Kidney epithelial cell (primary cell): ENCODE data around the gene MEIKIN. TPM values are rescaled to one million over a fixed set of nuclear protein-coding genes. Genes with fewer than 3 reads are reported as not detected.

Source experiments
- DNase-seq: peaks from one replicate; pipeline ENCODE4 v3.0.0-alpha.2; 2010; ENCODE audit warnings: low read depth
- H3K27me3 ChIP-seq: 2 replicates; pipeline ENCODE4 v1.6.0; 2011; ENCODE audit warnings: low read length; ENCODE audit not compliant: control insufficient read depth, insufficient read depth
- H3K36me3 ChIP-seq: 2 replicates; pipeline ENCODE4 v1.5.1; 2011; ENCODE audit warnings: low read length; ENCODE audit not compliant: control insufficient read depth, insufficient read depth
- H3K4me3 ChIP-seq: 2 replicates; pipeline ENCODE4 v1.5.1; 2011; ENCODE audit warnings: low read depth, mild to moderate bottlenecking, control low read depth, low read length
- CTCF ChIP-seq: IDR thresholded peaks from 2 replicates; pipeline ENCODE4 v1.5.1; 2011; ENCODE audit warnings: mild to moderate bottlenecking, moderate library complexity, low read length, control low read depth, inconsistent platforms; ENCODE audit not compliant: insufficient read depth, poor library complexity, severe bottlenecking
- total RNA-seq: library from RNA; depleted of rRNA; stranded (reverse); fragments of >200 nt; gene quantifications from 2 replicates; pipeline ENCODE4 v1.2.3, GENCODE V29; 2015

The MEIKIN gene
- total RNA-seq, 1 donor from 2014 or later: not detected

- no peak for TF ChIP-seq CTCF
- no peak for DNase-seq
- Histone ChIP-seq H3K27me3 (no peaks in the 10 kb centered on the region), H3K4me3 (no peak overlapping the region), H3K36me3 (no peaks in the 10 kb centered on the region)
Measured at GRCh38 chr5:131792896-131793295, 152.6 kb downstream of the MEIKIN start.

GRCh38 chr5:131791866-131792265 lies 153.6 kb downstream of the MEIKIN start:
- H3K4me3 ChIP-seq: no peak overlapping the region
- no peak for DNase-seq
- no peak for TF ChIP-seq CTCF

GRCh38 chr5:131790550-131790949 lies 154.9 kb downstream of the MEIKIN start:
- Histone ChIP-seq H3K27me3 (no peaks in the 10 kb centered on the region), H3K36me3 (no peaks in the 10 kb centered on the region), H3K4me3 (no peak overlapping the region)
- no peak for TF ChIP-seq CTCF
- DNase-seq: no peak

More at GRCh38 chr5:131791866-131792265, 153.6 kb downstream of the MEIKIN start:
- no peaks in the 10 kb centered on the region for H3K27me3 ChIP-seq
- H3K36me3 ChIP-seq: no peaks in the 10 kb centered on the region

- DNase-seq: no peak
- Histone ChIP-seq H3K27me3 (no peaks in the 10 kb centered on the region), H3K36me3 (no peaks in the 10 kb centered on the region), H3K4me3 (no peak overlapping the region)
- TF ChIP-seq CTCF: no peak
Measured at GRCh38 chr5:131789765-131790164, 155.7 kb downstream of the MEIKIN start.

- Histone ChIP-seq H3K36me3 (no peaks in the 10 kb centered on the region), H3K4me3 (no peak overlapping the region), H3K27me3 (no peaks in the 10 kb centered on the region)
- no peak for TF ChIP-seq CTCF
- no peak for DNase-seq
Measured at GRCh38 chr5:131787736-131788135, 157.7 kb downstream of the MEIKIN start.

GRCh38 chr5:131786900-131787692 lies 158.4 kb downstream of the MEIKIN start:
- Histone ChIP-seq H3K36me3 (no peaks in the 10 kb centered on the region), H3K4me3 (no peak overlapping the region), H3K27me3 (no peaks in the 10 kb centered on the region)
- TF ChIP-seq CTCF: no peak
- DNase-seq: no peak
